ENCODE data around the gene MMAB. TPM values are rescaled to one million over a fixed set of nuclear protein-coding genes. Genes with fewer than 3 reads are reported as not detected.

The MMAB gene
- total and polyA plus RNA-seq, 4 experiments from 2014 or later: 16.0 to 30.2 (median 17.0) TPM

GRCh38 chr12:109513977-109514376 is 59.3 kb downstream of the MMAB start:
- no peaks in the 10 kb centered on the region for H3K4me1 ChIP-seq (ENCODE audit: insufficient read depth, low read length)
- no peak overlapping the region for H3K4me3 ChIP-seq (ENCODE audit: low read length in 2 of 2)
- H3K27me3 Mint-ChIP-seq: no peaks in the 10 kb centered on the region
- H3K4me3 Mint-ChIP-seq: no peak overlapping the region
- H3K36me3 ChIP-seq (ENCODE audit: insufficient read depth, low read length): peaks cover 67% of the 10 kb centered on the region
- H3K4me1 Mint-ChIP-seq: no peaks in the 10 kb centered on the region
- H3K27ac ChIP-seq (ENCODE audit: low read depth, low read length): no peak overlapping the region
- DNase-seq: no peak
- peak overlapping the region in 1 of 7 donors; percentile 13 for H3K27ac Mint-ChIP-seq
- H3K27me3 ChIP-seq (ENCODE audit: insufficient read depth, low read length): no peaks in the 10 kb centered on the region
- intact Hi-C loops (cut with micrococcal nuclease): no loop called here
- ChIA-PET CTCF (ENCODE audit: partially characterized antibody) (no interaction called here), POLR2A (ENCODE audit: partially characterized antibody) (no interaction called here)
- no peaks in the 10 kb centered on the region for H3K9me3 ChIP-seq (ENCODE audit: control insufficient read depth in 1 of 2, low read length in 2 of 2)
- peaks cover 76 to 88% of the 10 kb centered on the region in 2 donors for H3K36me3 Mint-ChIP-seq
- no peaks in the 10 kb centered on the region for H3K9me3 Mint-ChIP-seq

GRCh38 chr12:109513051-109513450 is 60.3 kb downstream of the MMAB start:
- intact Hi-C loops (cut with micrococcal nuclease): no loop called here
- Mint-ChIP-seq H3K4me3 (peak overlapping the region in 1 of 8 donors; percentile 3), H3K4me1 (no peaks in the 10 kb centered on the region), H3K9me3 (no peaks in the 10 kb centered on the region), H3K27me3 (no peaks in the 10 kb centered on the region), H3K36me3 (peaks cover 73 to 87% of the 10 kb centered on the region in 2 donors), H3K27ac (no peak overlapping the region)
- no peaks in the 10 kb centered on the region for H3K27me3 ChIP-seq (ENCODE audit: insufficient read depth, low read length)
- POLR2A ChIA-PET (ENCODE audit: partially characterized antibody): no interaction called here
- H3K27ac ChIP-seq (ENCODE audit: low read depth, low read length): no peak overlapping the region
- peaks cover 65% of the 10 kb centered on the region for H3K36me3 ChIP-seq (ENCODE audit: insufficient read depth, low read length)
- no peaks in the 10 kb centered on the region for H3K9me3 ChIP-seq (ENCODE audit: control insufficient read depth in 1 of 2, low read length in 2 of 2)
- H3K4me1 ChIP-seq (ENCODE audit: insufficient read depth, low read length): no peaks in the 10 kb centered on the region
- CTCF ChIA-PET (ENCODE audit: partially characterized antibody): no interaction called here
- DNase-seq: no peak
- no peak overlapping the region for H3K4me3 ChIP-seq (ENCODE audit: low read length in 2 of 2)

- no peaks in the 10 kb centered on the region for H3K27me3 ChIP-seq (ENCODE audit: insufficient read depth, low read length)
- Mint-ChIP-seq H3K27me3 (no peaks in the 10 kb centered on the region), H3K27ac (no peak overlapping the region), H3K9me3 (no peaks in the 10 kb centered on the region), H3K4me1 (no peaks in the 10 kb centered on the region), H3K4me3 (no peak overlapping the region), H3K36me3 (peaks cover 73 to 87% of the 10 kb centered on the region in 2 donors)
- POLR2A ChIA-PET (ENCODE audit: partially characterized antibody): no interaction called here
- peaks cover 65% of the 10 kb centered on the region for H3K36me3 ChIP-seq (ENCODE audit: insufficient read depth, low read length)
- CTCF ChIA-PET (ENCODE audit: partially characterized antibody): no interaction called here
- H3K9me3 ChIP-seq (ENCODE audit: control insufficient read depth in 1 of 2, low read length in 2 of 2): no peaks in the 10 kb centered on the region
- intact Hi-C loops (cut with micrococcal nuclease): no loop called here
- no peaks in the 10 kb centered on the region for H3K4me1 ChIP-seq (ENCODE audit: insufficient read depth, low read length)
- no peak overlapping the region for H3K4me3 ChIP-seq (ENCODE audit: low read length in 2 of 2)
- DNase-seq: no peak
- H3K27ac ChIP-seq (ENCODE audit: low read depth, low read length): no peak overlapping the region
Observed at GRCh38 chr12:109512608-109513007, 60.7 kb downstream of the MMAB start.

GRCh38 chr12:109510196-109510595 is 63.1 kb downstream of the MMAB start:
- peaks cover 70% of the 10 kb centered on the region for H3K36me3 ChIP-seq (ENCODE audit: insufficient read depth, low read length)
- H3K9me3 Mint-ChIP-seq: no peaks in the 10 kb centered on the region
- no peak overlapping the region for H3K27ac Mint-ChIP-seq
- no peaks in the 10 kb centered on the region for H3K4me1 ChIP-seq (ENCODE audit: insufficient read depth, low read length)
- CTCF ChIA-PET (ENCODE audit: partially characterized antibody): interaction anchor here (1.0 to 2.1 kb wide), 2 partner anchors 8 to 14 kb away, joined by 3 to 6 read pairs; no protein-coding TSS in a partner anchor
- no peak overlapping the region for H3K4me3 ChIP-seq (ENCODE audit: low read length in 2 of 2)
- no peaks in the 10 kb centered on the region for H3K4me1 Mint-ChIP-seq
- H3K36me3 Mint-ChIP-seq: peaks cover 61 to 86% of the 10 kb centered on the region in 2 donors
- H3K9me3 ChIP-seq (ENCODE audit: control insufficient read depth in 1 of 2, low read length in 2 of 2): no peaks in the 10 kb centered on the region
- H3K27me3 Mint-ChIP-seq: no peaks in the 10 kb centered on the region
- intact Hi-C loops (cut with micrococcal nuclease): no loop called here
- POLR2A ChIA-PET (ENCODE audit: partially characterized antibody): no interaction called here
- H3K4me3 Mint-ChIP-seq: no peak overlapping the region
- no peak for DNase-seq
- H3K27me3 ChIP-seq (ENCODE audit: insufficient read depth, low read length): no peaks in the 10 kb centered on the region
- no peak overlapping the region for H3K27ac ChIP-seq (ENCODE audit: low read depth, low read length)

- H3K4me1 Mint-ChIP-seq: peaks cover 0 to 2% (median 0%) of the 10 kb centered on the region in 4 donors
- CTCF ChIA-PET (ENCODE audit: partially characterized antibody): interaction anchor here (1.6 kb wide), 2 partner anchors 13 to 15 kb away, joined by 3 read pairs; no protein-coding TSS in a partner anchor
- H3K27ac ChIP-seq (ENCODE audit: low read depth, low read length): no peak overlapping the region
- no peaks in the 10 kb centered on the region for H3K4me1 ChIP-seq (ENCODE audit: insufficient read depth, low read length)
- POLR2A ChIA-PET (ENCODE audit: partially characterized antibody): no interaction called here
- peaks cover 74% of the 10 kb centered on the region for H3K36me3 ChIP-seq (ENCODE audit: insufficient read depth, low read length)
- intact Hi-C loops (cut with micrococcal nuclease): no loop called here
- no peaks in the 10 kb centered on the region for H3K27me3 ChIP-seq (ENCODE audit: insufficient read depth, low read length)
- no peak for DNase-seq
- peak overlapping the region in 1 of 7 donors; percentile 14 for H3K27ac Mint-ChIP-seq
- H3K27me3 Mint-ChIP-seq: no peaks in the 10 kb centered on the region
- H3K4me3 ChIP-seq (ENCODE audit: low read length in 2 of 2): no peak overlapping the region
- H3K36me3 Mint-ChIP-seq: peaks cover 56 to 85% of the 10 kb centered on the region in 2 donors
- H3K9me3 ChIP-seq (ENCODE audit: control insufficient read depth in 1 of 2, low read length in 2 of 2): no peaks in the 10 kb centered on the region
- no peaks in the 10 kb centered on the region for H3K9me3 Mint-ChIP-seq
- no peak overlapping the region for H3K4me3 Mint-ChIP-seq
Observed at GRCh38 chr12:109504068-109504467, 69.2 kb downstream of the MMAB start.

Other genes starting within 250 kb of the MMAB start
- not detected for gene MYO1H, start 225.6 kb downstream of the MMAB start, total RNA-seq
- gene MYO1H, start 225.6 kb downstream of the MMAB start, polyA plus RNA-seq: not detected
- 10 to 100 TPM; 29.2 to 31.9 TPM for gene KCTD10, start 96.2 kb downstream of the MMAB start, total RNA-seq
- gene KCTD10, start 96.2 kb downstream of the MMAB start, polyA plus RNA-seq: 10 to 100 TPM; 23.2 to 25.3 TPM
- gene UBE3B, start 95.9 kb downstream of the MMAB start, total RNA-seq: 10 to 100 TPM; 55.8 to 58.1 TPM
- 10 to 100 TPM; 24.0 to 24.4 TPM for gene UBE3B, start 95.9 kb downstream of the MMAB start, polyA plus RNA-seq
- 10 to 100 TPM; 10.0 to 11.0 TPM for gene MVK, start 290 bp upstream of the MMAB start, total RNA-seq
- 1 to 10 TPM; 1.9 to 4.2 TPM for gene MVK, start 290 bp upstream of the MMAB start, polyA plus RNA-seq
- under 1 TPM; 0.55 to 0.69 TPM for gene FAM222A, start 140.3 kb upstream of the MMAB start, total RNA-seq
- under 1 TPM in 1 of 2 donors, not detected in 1; 0.25 TPM for gene FAM222A, start 140.3 kb upstream of the MMAB start, polyA plus RNA-seq